Heart left ventricle (tissue), 13 donors: ENCODE measurements around the gene TCF4.

ENCODE experiments used
- CTCF ChIP-seq, 12 donors: fragments of 200-600 bp; sonication (generic) in 4 of 12; IDR thresholded peaks; one replicate each; pipeline versions ENCODE4 v1.5.0 to v1.8.0; 2018 to 2022; ENCODE audit warnings: antibody characterized with exemption in 12 of 12, mild to moderate bottlenecking in 5 of 12
- POLR2A ChIP-seq, 2 donors: fragments of 450-650 bp; IDR thresholded peaks; one replicate each; pipeline ENCODE4 v1.6.1; 2017; ENCODE audit warnings: antibody characterized with exemption in 2 of 2, mild to moderate bottlenecking in 2 of 2, moderate library complexity in 2 of 2
- donor health status: ischemic (EF 13 %, LVEDD 7.1; RV severe dilation, severe dysfunction).
- donor health status: DM: no; HTN: yes; CAD: no.
- donor health status: DM: no; HTN: no; CAD: no.
- donor health status: ischemic (EF 25% LVEDD 6.9; RV normal size, moderate dysfunction).
- donor health status: ischemic (EF 25% LVEDD 5.7; RV mildly dilated, moderate dysfunction).
- donor health status: ischemic (EF 35%, LVEDD 5.7; RV mildly dilated, moderate dysfunction).
- donor health status: nonischemic (EF 11% LVEDD 7.7; RV severe dilation, severe dysfunction).
- donor health status: DM: yes; HTN: yes; CAD: no.
- donor health status: PGD.
- donor health status: ischemic (EF 29% LVEDD 5.4; RV normal size, mild dysfunction).
- donor health status: nonischemic (EF 23%, LVEDD 6.1; RV moderate dilation, normal function).

DNA sequence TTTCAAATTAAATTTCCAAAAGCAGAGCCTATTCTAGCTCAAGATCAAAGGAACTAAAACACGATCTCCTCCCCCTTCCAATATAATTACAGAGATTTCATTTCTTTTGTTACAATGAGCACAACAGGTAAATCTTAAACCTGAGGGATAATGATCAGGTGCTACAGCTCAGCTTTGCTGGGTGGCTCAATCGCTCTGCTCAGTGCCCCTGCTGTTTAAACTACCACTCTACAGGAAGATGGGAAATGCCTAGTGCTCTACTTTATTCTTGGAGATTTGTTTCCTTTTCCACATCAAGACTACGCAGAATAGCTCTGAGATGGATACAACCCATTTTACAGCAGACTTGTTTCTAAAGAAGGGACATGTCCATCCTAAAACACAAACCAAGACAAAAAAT, 162.3 kb downstream of the TCF4 start:
- TF ChIP-seq CTCF (IDR thresholded peaks at IDR 0.05) (no peak), POLR2A (IDR thresholded peaks at IDR 0.05) (no peak)
